Lung (tissue), 12 donors: ENCODE results near the gene BUD23. TPM values are rescaled to one million over a fixed set of nuclear protein-coding genes. Genes with fewer than 3 reads are reported as not detected.

Experiments
- ATAC-seq: fragments of 200-7000 bp; cut with Tn5 transposase; one replicate; pipeline ENCODE4 v1.9.1; 2020; ENCODE audit warnings: moderate number of reproducible peaks; ENCODE audit not compliant: insufficient read depth, low FRiP score
- DNase-seq, 3 donors: peaks; one replicate each; pipeline ENCODE4 v3.0.0-alpha.2; 2013 to 2017
- H3K27ac ChIP-seq, 2 donors: one replicate each; pipeline ENCODE4 v1.5.1; 2013; ENCODE audit warnings: mild to moderate bottlenecking in 2 of 2, moderate library complexity in 2 of 2, control low read depth in 1 of 2, inconsistent platforms in 1 of 2, low read depth in 1 of 2, low read length in 1 of 2
- H3K27me3 ChIP-seq, 3 donors: one replicate each; pipeline ENCODE4 v1.5.1; 2013; ENCODE audit warnings: low read length in 2 of 3; ENCODE audit not compliant: control insufficient read depth in 3 of 3, insufficient read depth in 3 of 3
- H3K36me3 ChIP-seq, 4 donors: one replicate each; pipeline ENCODE4 v1.5.1; 2013; ENCODE audit warnings: low read length in 4 of 4, mild to moderate bottlenecking in 1 of 4, moderate library complexity in 1 of 4; ENCODE audit not compliant: control insufficient read depth in 4 of 4, insufficient read depth in 4 of 4
- H3K4me1 ChIP-seq, 5 donors: one replicate each; pipeline ENCODE4 v1.5.1; 2013; ENCODE audit warnings: low read length in 5 of 5, mild to moderate bottlenecking in 2 of 5, moderate library complexity in 1 of 5; ENCODE audit not compliant: control insufficient read depth in 5 of 5, insufficient read depth in 5 of 5
- H3K4me3 ChIP-seq: one replicate; pipeline ENCODE4 v1.5.1; 2013; ENCODE audit warnings: mild to moderate bottlenecking, control low read depth, moderate library complexity
- H3K9ac ChIP-seq, 2 donors: one replicate each; pipeline ENCODE4 v1.5.1; 2013; ENCODE audit warnings: low read length in 2 of 2, control low read depth in 1 of 2; ENCODE audit not compliant: insufficient read depth in 1 of 2
- H3K9me3 ChIP-seq, 4 donors: one replicate each; pipeline ENCODE4 v1.5.1; 2013; ENCODE audit warnings: low read length in 3 of 4, mild to moderate bottlenecking in 1 of 4, moderate library complexity in 1 of 4; ENCODE audit not compliant: control insufficient read depth in 4 of 4, insufficient read depth in 3 of 4
- CTCF ChIP-seq: IDR thresholded peaks from 2 replicates; pipeline ENCODE4 v1.5.1; 2012; ENCODE audit warnings: mild to moderate bottlenecking; ENCODE audit errors: control extremely low read depth, extremely low read depth
- WGBS, 2 donors: extraction: QIAGEN DNeasy Blood & Tissue Kit; methylation state at CpG; one replicate each; pipeline ENCODE4 v1.1.7; 2013; 5-methylcytosine and 5-hydroxymethylcytosine counted together
- polyA plus RNA-seq, 2 donors: library from polyadenylated mRNA; stranded (reverse); fragments of 200-250 nt; gene quantifications; one replicate each; pipeline ENCODE4 v1.2.1, GENCODE V29; 2013
- total RNA-seq, 2 donors: library from RNA; depleted of rRNA in 1 of 2; stranded (reverse); fragments of >200 nt in 1 of 2; gene quantifications; one replicate each; pipeline ENCODE4 v1.2.1, GENCODE V29; 2014 to 2021
- donor health status: control.
- donor health status: control.
- donor health status: Bipolar disorder and iron deficiency.
- donor health status: healthy.
- donor health status: DM: yes; HTN: yes; CAD: no.

BUD23 gene
- total and polyA plus RNA-seq, 4 donors = 33.5 to 118 (median 74.2) TPM

- Histone ChIP-seq H3K9me3 (no peaks in the 10 kb centered on the region), H3K4me1 (peaks cover 7 to 22% (median 17%) of the 10 kb centered on the region in 5 donors), H3K27me3 (no peaks in the 10 kb centered on the region), H3K9ac (no peak overlapping the region), H3K27ac (no peak overlapping the region), H3K36me3 (peaks cover 0 to 11% (median 6%) of the 10 kb centered on the region in 4 donors), H3K4me3 (no peak overlapping the region)
- no peak for TF ChIP-seq CTCF
- 74 to 91% methylated on average over 7 of the region's 7 CpGs for WGBS, 2 donors
- ATAC-seq (no peak), DNase-seq (no peak)
Observed at GRCh38 chr7:73680501-73680900, 2.9 kb upstream of the BUD23 start.

- no peak overlapping the region for H3K4me3 ChIP-seq
- peaks cover 7 to 22% (median 17%) of the 10 kb centered on the region in 5 donors for H3K4me1 ChIP-seq
- no peaks in the 10 kb centered on the region for H3K9me3 ChIP-seq
- no peak overlapping the region for H3K9ac ChIP-seq
- ATAC-seq = no peak
- no peaks in the 10 kb centered on the region for H3K27me3 ChIP-seq
- no peak for TF ChIP-seq CTCF
- 66 to 88% methylated on average over 8 of the region's 8 CpGs for WGBS, 2 donors
- DNase-seq = no peak
- peak overlapping the region in 1 of 2 donors; percentile 42 for H3K27ac ChIP-seq
- H3K36me3 ChIP-seq = peaks cover 0 to 11% (median 6%) of the 10 kb centered on the region in 4 donors
Observed at GRCh38 chr7:73681031-73681430, 2.4 kb upstream of the BUD23 start.

GRCh38 chr7:73682745-73683055 is 697 bp upstream of the BUD23 start:
- DNase-seq (no peak), ATAC-seq (no peak)
- Histone ChIP-seq H3K36me3 (peaks cover 4 to 18% (median 12%) of the 10 kb centered on the region in 4 donors), H3K4me3 (peak overlapping the region; percentile 99), H3K27ac (peak overlapping the region; percentile 37 to 96), H3K9ac (peak overlapping the region; percentile 67 to 69), H3K27me3 (no peaks in the 10 kb centered on the region), H3K9me3 (no peaks in the 10 kb centered on the region), H3K4me1 (peaks cover 7 to 22% (median 17%) of the 10 kb centered on the region in 5 donors)
- 1% methylated on average over 31 to 33 of the region's 33 CpGs for WGBS, 2 donors
- TF ChIP-seq CTCF = no peak
